Transverse colon (tissue), 4 donors: ENCODE data around the gene NEUROD2. TPM values are rescaled to one million over a fixed set of nuclear protein-coding genes. Genes with fewer than 3 reads are reported as not detected.

Experiments used
- DNase-seq: peaks from one replicate; pipeline ENCODE4 v3.0.0-alpha.2; 2019
- H3K27ac ChIP-seq, 4 donors: fragments of 200-600 bp; sonication (generic); 2 replicates each; pipeline ENCODE4 v1.5.1; 2016 to 2018; ENCODE audit warnings: inconsistent platforms in 4 of 4
- H3K27me3 ChIP-seq: fragments of 200-600 bp; sonication (generic); 2 replicates; pipeline ENCODE4 v1.5.1; 2017; ENCODE audit warnings: inconsistent platforms
- H3K36me3 ChIP-seq, 4 donors: fragments of 200-600 bp; sonication (generic); 2 replicates each; pipeline ENCODE4 v1.5.1; 2017 to 2019; ENCODE audit warnings: inconsistent platforms in 4 of 4
- H3K4me1 ChIP-seq, 4 donors: fragments of 200-600 bp; sonication (generic); 2 replicates each; pipeline ENCODE4 v1.5.1; 2017 to 2020; ENCODE audit warnings: inconsistent platforms in 4 of 4
- H3K4me3 ChIP-seq, 4 donors: fragments of 200-600 bp; sonication (generic); 1 replicate in 1 of 4; 2 replicates in 3 of 4; pipeline versions ENCODE4 v1.5.1 to v1.6.1; 2017 to 2019; ENCODE audit warnings: inconsistent platforms in 4 of 4
- H3K9me3 ChIP-seq, 2 donors: fragments of 200-600 bp; sonication (generic); 2 replicates each; pipeline ENCODE4 v1.5.1; 2017 to 2019; ENCODE audit warnings: inconsistent platforms in 2 of 2
- CTCF ChIP-seq, 5 experiments: fragments of 200-600 bp in 3 of 5; fragments of 450-650 bp in 2 of 5; sonication (generic) in 3 of 5; IDR thresholded peaks; 1 replicate in 2 of 5; 2 replicates in 3 of 5; pipeline ENCODE4 v1.5.1; 2016 to 2017; ENCODE audit warnings: antibody characterized with exemption in 5 of 5, inconsistent platforms in 3 of 5, mild to moderate bottlenecking in 2 of 5, moderate library complexity in 1 of 5
- EP300 ChIP-seq: sonication (generic); formaldehyde crosslinking; IDR thresholded peaks from one replicate; pipeline ENCODE4 v1.6.1; 2017; ENCODE audit warnings: antibody characterized with exemption, low read depth
- POLR2A ChIP-seq: fragments of 450-650 bp; IDR thresholded peaks from one replicate; pipeline ENCODE4 v1.6.1; 2016; ENCODE audit warnings: antibody characterized with exemption, mild to moderate bottlenecking, moderate library complexity
- POLR2AphosphoS5 ChIP-seq, 3 donors: sonication (generic); formaldehyde crosslinking; IDR thresholded peaks; one replicate each; pipeline ENCODE4 v1.6.1; 2016; ENCODE audit warnings: antibody characterized with exemption in 3 of 3
- WGBS, 2 donors: methylation state at CpG; one replicate each; pipeline ENCODE4 v1.1.5; 2018; ENCODE audit warnings: low coverage in 1 of 2; 5-methylcytosine and 5-hydroxymethylcytosine counted together
- in situ Hi-C, 4 donors: fragments of 200-750 bp; cut with MboI; loops; one replicate each; pipeline versions ENCODE4 v1.15.0 to v1.15.1; 2017; ENCODE audit warnings: low sequenced_read_pairs in 3 of 4, low pct_ligation_motif_present in 1 of 4, low pct_unique_long_range_greater_than_20kb in 1 of 4
- intact Hi-C: fragments of 100-400 bp; cut with DNase I; formaldehyde crosslinking; loops from one replicate; pipeline ENCODE4 v1.15.1; 2023; ENCODE audit warnings: low total_unique reads
- total RNA-seq, 4 donors: library from RNA; depleted of rRNA; stranded (reverse); fragments of >200 nt; gene quantifications; one replicate each; pipeline ENCODE4 v1.1.0, GENCODE V29; 2016

The NEUROD2 gene
- total RNA-seq, 4 donors from 2014 or later, result not detected

GRCh38 chr17:39638317-39638716, 30.6 kb upstream of the NEUROD2 start:
- Histone ChIP-seq H3K4me1 (peaks cover 30 to 83% (median 57%) of the 10 kb centered on the region in 4 donors), H3K27ac (no peak overlapping the region), H3K36me3 (no peaks in the 10 kb centered on the region), H3K27me3 (no peaks in the 10 kb centered on the region), H3K9me3 (no peaks in the 10 kb centered on the region), H3K4me3 (peak overlapping the region in 1 of 4 donors; percentile 71)
- intact Hi-C loops (loop anchor here (10.0 kb wide), 1 partner anchor 116 kb away; no protein-coding TSS in a partner anchor), in situ Hi-C loops (loop anchor here in 1 of 4 donors (25.0 kb wide), 1 partner anchor 99 kb away; the partner anchor contains the start of genes GRB7 and MIEN1)
- TF ChIP-seq POLR2A (no peak), CTCF (IDR thresholded peaks at IDR 0.05) (no peak), EP300 (no peak)
- no peak for DNase-seq
- 82 to 93% methylated on average over 5 to 7 of the region's 7 CpGs for WGBS, 2 donors

DNA sequence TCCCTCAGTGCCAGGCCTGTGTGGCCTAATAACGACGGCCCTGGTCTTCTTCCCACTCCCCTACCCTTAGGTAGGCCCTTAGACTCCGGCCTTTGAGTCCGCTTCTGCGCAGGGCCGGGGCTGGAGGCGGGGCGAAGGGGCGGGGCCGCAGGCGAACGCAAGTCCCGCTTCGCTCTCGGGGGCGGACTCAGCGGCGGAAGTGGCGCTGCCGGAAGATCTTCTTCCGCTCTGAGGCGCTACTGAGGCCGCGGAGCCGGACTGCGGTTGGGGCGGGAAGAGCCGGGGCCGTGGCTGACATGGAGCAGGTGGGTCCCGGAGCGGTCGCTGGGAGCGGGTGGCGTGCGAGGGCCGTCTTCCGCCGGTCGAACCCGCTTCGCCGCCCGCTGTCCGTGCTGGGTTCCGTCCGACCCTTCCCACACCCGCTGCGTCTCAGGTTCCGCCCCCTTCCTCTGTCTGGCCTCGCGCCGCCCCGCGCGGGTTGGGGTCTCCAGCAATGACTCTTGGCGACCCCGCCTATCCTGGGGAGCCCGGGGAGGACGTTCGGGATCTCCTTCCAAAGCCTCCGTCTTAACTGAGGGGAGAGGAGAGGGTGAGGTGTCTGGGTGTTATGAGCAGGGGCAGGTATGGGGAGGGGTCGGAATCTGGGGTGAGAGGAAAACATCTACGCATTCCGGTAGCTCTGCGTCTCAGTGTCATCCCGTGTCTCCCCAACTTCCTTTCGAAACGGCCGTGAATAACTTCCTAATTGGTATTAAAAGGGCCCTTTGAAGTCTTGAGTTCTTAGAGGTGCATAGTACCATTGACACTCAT, 29.4 kb upstream of the NEUROD2 start, which contains the start of gene STARD3:
Gene STARD3 (plus strand): TSS at position 218 of the 810 bp plus-strand sequence. CDS start 16,388 bp downstream, outside the sequence.
- intact Hi-C loops (loop anchor here (10.0 kb wide), 1 partner anchor 118 kb away; no protein-coding TSS in a partner anchor), in situ Hi-C loops (loop anchor here in 1 of 4 donors (25.0 kb wide), 1 partner anchor 100 kb away; the partner anchor contains the start of genes GRB7 and MIEN1)
- no peaks in the 10 kb centered on the region for H3K9me3 ChIP-seq
- DNase-seq, result peak; percentile 96
- WGBS, 2 donors, result 1 to 20% methylated on average over 3 to 66 of the region's 69 CpGs
- no peaks in the 10 kb centered on the region for H3K36me3 ChIP-seq
- peaks cover 31 to 85% (median 59%) of the 10 kb centered on the region in 4 donors for H3K4me1 ChIP-seq
- H3K27me3 ChIP-seq, result no peaks in the 10 kb centered on the region
- TF ChIP-seq EP300 (no peak), CTCF (IDR thresholded peaks at IDR 0.05) (peak in 2 of 5 experiments; percentile 14 to 48), POLR2AphosphoS5 (IDR thresholded peaks at IDR 0.05) (peak in 2 of 3 donors; percentile 82 to 83), POLR2A (peak; percentile 78)
- peak within 1 kb of the TSS; percentile 71 to 82 (median 74) for H3K4me3 ChIP-seq
- H3K27ac ChIP-seq, result peak within 1 kb of the TSS; percentile 90 to 93 (median 90)

DNA sequence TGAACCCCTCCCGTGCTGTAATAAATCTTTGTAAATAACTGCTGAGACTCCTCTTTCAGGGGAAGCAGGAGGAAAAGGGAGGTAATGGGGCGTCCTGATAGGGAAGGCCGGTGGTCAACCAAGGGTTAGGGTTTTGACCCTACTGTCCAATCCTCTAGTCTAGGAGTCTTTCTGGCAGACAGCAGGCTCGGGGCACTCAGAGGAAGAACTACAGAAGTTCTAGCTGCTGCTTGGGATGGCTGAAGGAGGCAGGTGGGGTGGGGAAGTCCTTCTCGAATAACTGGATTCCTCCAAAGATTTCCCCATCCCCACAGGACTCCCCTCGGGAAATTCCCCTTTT, 28.8 kb upstream of the NEUROD2 start:
- no peaks in the 10 kb centered on the region for H3K9me3 ChIP-seq
- in situ Hi-C loops, result loop anchor here in 1 of 4 donors (25.0 kb wide), 1 partner anchor 101 kb away; the partner anchor contains the start of genes GRB7 and MIEN1
- no peak for DNase-seq
- no peaks in the 10 kb centered on the region for H3K36me3 ChIP-seq
- peak overlapping the region; percentile 90 to 93 (median 90) for H3K27ac ChIP-seq
- H3K4me3 ChIP-seq, result peak overlapping the region; percentile 17 to 75 (median 72)
- intact Hi-C loops, result loop anchor here (10.0 kb wide), 1 partner anchor 118 kb away; no protein-coding TSS in a partner anchor
- TF ChIP-seq POLR2A, result no peak
- no peak for TF ChIP-seq POLR2AphosphoS5 (IDR thresholded peaks at IDR 0.05)
- no peak for TF ChIP-seq CTCF (IDR thresholded peaks at IDR 0.05)
- H3K4me1 ChIP-seq, result peaks cover 31 to 88% (median 62%) of the 10 kb centered on the region in 4 donors
- no peaks in the 10 kb centered on the region for H3K27me3 ChIP-seq
- WGBS, 2 donors, result 19 to 30% methylated on average over 2 to 6 of the region's 6 CpGs

DNA sequence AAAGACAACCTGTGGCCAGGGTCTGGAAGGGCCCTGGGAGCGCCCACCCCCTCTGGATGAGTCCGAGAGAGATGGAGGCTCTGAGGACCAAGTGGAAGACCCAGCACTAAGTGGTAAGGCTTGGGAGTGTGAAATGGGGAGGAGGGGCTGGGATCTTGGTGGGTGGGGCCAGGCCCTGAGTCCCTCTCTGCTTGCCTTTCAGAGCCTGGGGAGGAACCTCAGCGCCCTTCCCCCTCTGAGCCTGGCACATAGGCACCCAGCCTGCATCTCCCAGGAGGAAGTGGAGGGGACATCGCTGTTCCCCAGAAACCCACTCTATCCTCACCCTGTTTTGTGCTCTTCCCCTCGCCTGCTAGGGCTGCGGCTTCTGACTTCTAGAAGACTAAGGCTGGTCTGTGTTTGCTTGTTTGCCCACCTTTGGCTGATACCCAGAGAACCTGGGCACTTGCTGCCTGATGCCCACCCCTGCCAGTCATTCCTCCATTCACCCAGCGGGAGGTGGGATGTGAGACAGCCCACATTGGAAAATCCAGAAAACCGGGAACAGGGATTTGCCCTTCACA, 28.0 kb upstream of the NEUROD2 start:
- Histone ChIP-seq H3K36me3 (no peaks in the 10 kb centered on the region), H3K27me3 (peaks cover 4% of the 10 kb centered on the region), H3K4me3 (no peak overlapping the region), H3K27ac (peak overlapping the region; percentile 90 to 93 (median 90)), H3K9me3 (no peaks in the 10 kb centered on the region), H3K4me1 (peaks cover 31 to 92% (median 68%) of the 10 kb centered on the region in 4 donors)
- DNase-seq, result no peak
- no peak for TF ChIP-seq CTCF (IDR thresholded peaks at IDR 0.05)
- no peak for TF ChIP-seq POLR2AphosphoS5 (IDR thresholded peaks at IDR 0.05)
- no peak for TF ChIP-seq EP300
- TF ChIP-seq POLR2A, result no peak
- intact Hi-C loops (loop anchor here (10.0 kb wide), 1 partner anchor 119 kb away; no protein-coding TSS in a partner anchor), in situ Hi-C loops (loop anchor here in 1 of 4 donors (25.0 kb wide), 1 partner anchor 102 kb away; the partner anchor contains the start of genes GRB7 and MIEN1)
- 81 to 86% methylated on average over 5 to 8 of the region's 8 CpGs for WGBS, 2 donors
